Body of pancreas (tissue), 4 donors: ENCODE data around the gene CDCP1. TPM values are rescaled to one million over a fixed set of nuclear protein-coding genes. Genes with fewer than 3 reads are reported as not detected.

Experiments used
- ATAC-seq: fragments of 150-250 bp; one replicate; pipeline ENCODE4 v1.9.1; 2016
- DNase-seq, 4 donors: peaks; one replicate each; pipeline ENCODE4 v3.0.0-alpha.2; 2019
- H3K27ac ChIP-seq, 4 donors: fragments of 200-600 bp; sonication (generic); 1 replicate in 3 of 4; 2 replicates in 1 of 4; pipeline versions ENCODE4 v1.5.1 to v1.6.1; 2016 to 2019; ENCODE audit warnings: mild to moderate bottlenecking in 1 of 4, mixed read lengths in 1 of 4, moderate library complexity in 1 of 4
- H3K27me3 ChIP-seq, 2 donors: fragments of 200-600 bp; sonication (generic); one replicate each; pipeline ENCODE4 v1.6.0; 2016; ENCODE audit warnings: mild to moderate bottlenecking in 1 of 2
- H3K36me3 ChIP-seq, 2 donors: fragments of 200-600 bp; sonication (generic); replicated peaks in 1 of 2; 2 replicates each; pipeline ENCODE4 v1.5.1; 2016; ENCODE audit warnings: low read depth in 2 of 2; ENCODE audit not compliant: insufficient read depth in 1 of 2
- H3K4me1 ChIP-seq: fragments of 200-600 bp; sonication (generic); one replicate; pipeline ENCODE4 v1.6.0; 2016
- H3K4me3 ChIP-seq, 2 donors: fragments of 200-600 bp; sonication (generic); 1 replicate in 1 of 2; 2 replicates in 1 of 2; pipeline ENCODE4 v1.5.1; 2016 to 2019
- H3K9me3 ChIP-seq, 3 donors: fragments of 200-600 bp; sonication (generic); 1 replicate in 2 of 3; 2 replicates in 1 of 3; pipeline ENCODE4 v1.5.1; 2016
- POLR2A ChIP-seq, 3 donors: fragments of 450-650 bp; IDR thresholded peaks; one replicate each; pipeline ENCODE4 v1.6.1; 2016; ENCODE audit warnings: antibody characterized with exemption in 3 of 3, mild to moderate bottlenecking in 2 of 3
- WGBS, 2 donors: methylation state at CpG; one replicate each; pipeline ENCODE4 v1.1.5; 2017; 5-methylcytosine and 5-hydroxymethylcytosine counted together
- intact Hi-C: fragments of 100-400 bp; cut with DNase I; formaldehyde crosslinking; loops from one replicate; pipeline ENCODE4 v1.15.1; 2023
- total RNA-seq, 2 donors: library from RNA; depleted of rRNA; stranded (reverse); fragments of >200 nt; gene quantifications; one replicate each; pipeline ENCODE4 v1.1.0, GENCODE V29; 2016
- TF ChIP-seq, protein P1 (sequence below), 7 experiments: fragments of 450-650 bp in 4 of 7; fragments of 200-600 bp in 3 of 7; sonication (generic) in 3 of 7; IDR thresholded peaks; one replicate each; pipeline ENCODE4 v1.5.1; 2016 to 2019; ENCODE audit warnings: antibody characterized with exemption in 7 of 7

CDCP1 gene
- total RNA-seq, 2 donors from 2014 or later = 6.2 to 6.3 TPM

DNA sequence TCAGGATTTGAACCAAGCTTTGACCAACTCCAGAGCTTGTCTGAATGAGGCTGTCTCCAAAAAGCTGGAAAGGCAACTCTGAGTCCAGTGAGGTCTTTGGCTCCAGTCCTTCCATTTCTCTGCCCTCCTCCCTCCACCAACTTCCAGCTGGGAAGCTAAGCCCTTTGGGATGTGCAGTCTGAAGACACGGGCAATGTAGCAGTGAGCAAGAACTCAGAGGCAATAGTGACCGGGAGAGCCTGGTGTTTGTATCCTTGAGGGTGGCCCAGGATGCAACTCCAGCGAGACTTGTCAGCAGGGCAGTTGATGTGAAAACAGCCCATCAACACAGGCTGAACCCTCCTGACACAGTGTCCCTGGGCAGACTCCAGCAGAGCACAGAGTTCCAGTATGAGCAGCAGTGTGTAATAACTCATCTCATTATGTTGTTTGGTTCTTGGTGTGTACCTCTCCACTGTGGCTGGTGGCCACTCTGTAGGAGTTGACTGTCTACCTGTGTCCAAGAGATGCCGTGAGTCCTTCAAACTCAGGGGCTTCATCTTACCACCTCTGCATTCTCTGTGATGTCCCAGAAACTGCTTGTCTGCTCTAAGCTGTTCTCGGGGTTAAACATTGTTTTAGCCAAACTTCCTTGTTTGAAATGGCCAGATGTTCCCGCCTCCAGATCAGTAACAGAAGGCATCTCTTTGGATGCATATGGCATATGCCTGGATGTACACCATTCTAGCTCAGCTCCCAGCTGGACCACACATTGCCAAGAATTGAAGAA is 6.6 kb downstream of the CDCP1 start:
- Histone ChIP-seq H3K27ac (peak overlapping the region; percentile 18 to 81 (median 56)), H3K36me3 (no peaks in the 10 kb centered on the region), H3K4me3 (no peak overlapping the region), H3K4me1 (peaks cover 45% of the 10 kb centered on the region), H3K9me3 (no peaks in the 10 kb centered on the region), H3K27me3 (no peaks in the 10 kb centered on the region)
- intact Hi-C loops = no loop called here
- TF ChIP-seq, protein P1, sequence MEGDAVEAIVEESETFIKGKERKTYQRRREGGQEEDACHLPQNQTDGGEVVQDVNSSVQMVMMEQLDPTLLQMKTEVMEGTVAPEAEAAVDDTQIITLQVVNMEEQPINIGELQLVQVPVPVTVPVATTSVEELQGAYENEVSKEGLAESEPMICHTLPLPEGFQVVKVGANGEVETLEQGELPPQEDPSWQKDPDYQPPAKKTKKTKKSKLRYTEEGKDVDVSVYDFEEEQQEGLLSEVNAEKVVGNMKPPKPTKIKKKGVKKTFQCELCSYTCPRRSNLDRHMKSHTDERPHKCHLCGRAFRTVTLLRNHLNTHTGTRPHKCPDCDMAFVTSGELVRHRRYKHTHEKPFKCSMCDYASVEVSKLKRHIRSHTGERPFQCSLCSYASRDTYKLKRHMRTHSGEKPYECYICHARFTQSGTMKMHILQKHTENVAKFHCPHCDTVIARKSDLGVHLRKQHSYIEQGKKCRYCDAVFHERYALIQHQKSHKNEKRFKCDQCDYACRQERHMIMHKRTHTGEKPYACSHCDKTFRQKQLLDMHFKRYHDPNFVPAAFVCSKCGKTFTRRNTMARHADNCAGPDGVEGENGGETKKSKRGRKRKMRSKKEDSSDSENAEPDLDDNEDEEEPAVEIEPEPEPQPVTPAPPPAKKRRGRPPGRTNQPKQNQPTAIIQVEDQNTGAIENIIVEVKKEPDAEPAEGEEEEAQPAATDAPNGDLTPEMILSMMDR (IDR thresholded peaks at IDR 0.05) = no peak
- TF ChIP-seq POLR2A (IDR thresholded peaks at IDR 0.05) = no peak
- peak in 1 of 4 donors; percentile 31 for DNase-seq
- ATAC-seq = no peak
- 72 to 82% methylated on average over 6 of the region's 6 CpGs for WGBS, 2 donors

DNA sequence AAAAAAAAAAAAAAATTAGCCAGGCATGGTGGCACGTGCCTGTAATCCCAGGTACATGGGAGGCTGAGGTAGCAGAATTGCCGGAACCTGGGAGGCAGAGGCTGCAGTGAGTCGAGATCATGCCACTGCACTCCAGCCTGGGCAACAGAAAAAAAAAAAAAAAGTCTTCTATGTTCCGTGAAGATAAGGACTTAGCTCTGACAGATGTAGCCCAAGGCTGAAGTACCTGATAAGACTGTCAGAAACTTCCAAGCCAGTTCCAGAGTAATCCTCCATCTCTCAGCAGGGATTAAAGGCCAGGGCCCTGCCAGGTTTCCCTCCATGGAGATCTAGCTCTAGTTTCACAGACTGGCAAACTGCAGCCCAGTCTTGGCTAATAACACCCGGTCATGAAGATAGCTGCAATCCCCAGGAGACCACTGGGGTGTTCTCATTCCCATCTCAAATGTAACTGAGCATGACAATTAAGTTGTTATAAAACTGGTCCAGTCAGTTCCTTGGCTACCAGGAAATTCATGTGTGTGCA is 8.5 kb downstream of the CDCP1 start:
- TF ChIP-seq POLR2A (IDR thresholded peaks at IDR 0.05) = no peak
- TF ChIP-seq, protein P1 (IDR thresholded peaks at IDR 0.05) = peak in 2 of 7 experiments; percentile 6 to 8
- H3K36me3 ChIP-seq = no peaks in the 10 kb centered on the region
- DNase-seq (peak in 3 of 4 donors; percentile 34 to 50 (median 36)), ATAC-seq (peak; percentile 65)
- 25 to 30% methylated on average over 5 of the region's 5 CpGs for WGBS, 2 donors
- no peaks in the 10 kb centered on the region for H3K9me3 ChIP-seq
- peak overlapping the region in 3 of 4 donors; percentile 43 to 81 (median 68) for H3K27ac ChIP-seq
- intact Hi-C loops = no loop called here
- H3K4me3 ChIP-seq = no peak overlapping the region
- peaks cover 40% of the 10 kb centered on the region for H3K4me1 ChIP-seq
- no peaks in the 10 kb centered on the region for H3K27me3 ChIP-seq

DNA sequence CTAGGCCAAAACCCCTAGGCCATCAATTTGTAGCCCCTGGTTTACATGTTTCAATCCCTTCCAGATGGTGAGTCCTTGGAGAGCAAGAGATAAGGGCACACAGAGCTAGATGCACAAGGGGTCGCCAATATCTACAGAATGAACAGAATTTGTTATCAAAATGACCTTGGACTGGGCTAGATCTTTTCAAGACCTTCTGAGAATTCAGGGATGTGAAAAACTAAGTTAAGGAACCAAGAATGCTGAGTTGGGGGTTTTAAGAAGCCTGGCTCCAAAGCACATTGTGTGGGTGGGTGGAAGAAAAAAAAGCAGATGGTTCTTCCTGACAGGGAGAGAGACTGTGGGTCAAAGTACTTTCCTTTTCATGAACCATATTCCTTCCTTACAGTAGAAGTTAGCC is 10.2 kb downstream of the CDCP1 start:
- H3K36me3 ChIP-seq = no peaks in the 10 kb centered on the region
- intact Hi-C loops = no loop called here
- TF ChIP-seq, protein P1 (IDR thresholded peaks at IDR 0.05) = no peak
- TF ChIP-seq POLR2A (IDR thresholded peaks at IDR 0.05) = no peak
- H3K4me3 ChIP-seq = no peak overlapping the region
- DNase-seq (no peak), ATAC-seq (no peak)
- peaks cover 40% of the 10 kb centered on the region for H3K4me1 ChIP-seq
- no peaks in the 10 kb centered on the region for H3K9me3 ChIP-seq
- WGBS, 2 donors = 39 to 42% methylated on average over 1 of the region's 1 CpG
- no peak overlapping the region for H3K27ac ChIP-seq
- H3K27me3 ChIP-seq = no peaks in the 10 kb centered on the region

DNA sequence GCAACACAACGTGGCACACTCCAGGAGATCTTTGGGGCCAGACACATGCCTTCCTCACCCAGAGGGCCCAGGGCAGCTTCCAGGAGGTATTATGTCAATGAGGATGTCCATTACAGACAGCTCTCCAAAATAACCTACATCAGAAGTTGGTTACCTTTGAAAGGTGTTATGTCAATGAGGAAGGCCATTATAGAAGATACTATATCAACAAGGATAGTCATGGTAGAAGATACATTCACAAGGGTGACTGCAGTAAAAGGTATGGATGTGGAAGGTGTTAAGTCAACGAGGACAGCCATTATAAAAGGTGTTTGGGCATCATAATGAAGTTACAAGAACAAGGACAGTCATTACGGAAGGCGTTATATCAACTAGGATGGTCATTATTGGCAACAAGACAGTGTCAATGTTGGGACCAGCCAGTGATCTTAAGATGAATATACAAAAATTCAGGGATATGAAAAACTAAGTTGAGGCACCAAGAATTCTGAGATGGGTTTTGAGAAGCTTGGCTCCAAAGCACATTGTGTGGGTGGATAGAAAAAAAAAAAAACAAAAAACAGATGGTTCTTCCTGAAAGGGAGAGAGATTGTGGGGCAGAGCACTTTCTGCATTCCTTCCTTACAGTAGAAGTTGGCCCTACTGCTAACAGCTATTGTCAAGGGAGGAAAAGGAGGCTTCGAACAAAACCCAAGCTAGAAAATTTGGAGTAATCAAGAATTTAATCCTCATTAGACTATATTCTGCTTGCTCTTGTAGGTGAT is 11.2 kb downstream of the CDCP1 start:
- Histone ChIP-seq H3K27ac (no peak overlapping the region), H3K9me3 (no peaks in the 10 kb centered on the region), H3K4me1 (peaks cover 34% of the 10 kb centered on the region), H3K27me3 (no peaks in the 10 kb centered on the region), H3K4me3 (no peak overlapping the region), H3K36me3 (no peaks in the 10 kb centered on the region)
- intact Hi-C loops = no loop called here
- DNase-seq (no peak), ATAC-seq (no peak)
- whole genome bisulfite sequencing, 2 donors = 93 to 95% methylated on average over 5 of the region's 5 CpGs
- TF ChIP-seq, protein P1 (IDR thresholded peaks at IDR 0.05) = no peak
- no peak for TF ChIP-seq POLR2A (IDR thresholded peaks at IDR 0.05)
